ENCODE data around the gene S100A4. TPM values are rescaled to one million over a fixed set of nuclear protein-coding genes. Genes with fewer than 3 reads are reported as not detected.

S100A4 gene
- total RNA-seq, 4 donors from 2014 or later = 89.3 to 229 (median 175) TPM

DNA sequence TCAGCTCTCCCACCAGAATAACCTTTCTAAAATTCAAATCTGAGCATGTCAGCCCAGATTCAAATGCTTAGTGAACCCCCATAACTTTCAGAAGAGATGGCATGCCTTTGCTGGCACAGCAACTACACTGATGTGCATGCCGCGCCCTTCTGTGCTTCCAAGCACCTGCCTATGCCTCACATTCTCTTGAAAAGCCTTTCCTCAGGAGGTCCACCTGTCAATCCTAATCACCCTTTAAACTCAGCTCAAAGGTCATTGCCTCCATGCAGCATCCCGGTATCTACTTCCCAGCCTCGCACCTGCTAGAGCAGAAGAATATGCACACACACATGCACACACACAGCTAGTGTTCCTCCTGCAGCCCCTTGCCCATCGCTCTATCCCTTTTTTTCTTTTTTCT is 25.3 kb upstream of the S100A4 start:
- Histone ChIP-seq H3K27ac (no peak overlapping the region), H3K4me1 (peaks cover 50% of the 10 kb centered on the region), H3K36me3 (no peaks in the 10 kb centered on the region)

DNA sequence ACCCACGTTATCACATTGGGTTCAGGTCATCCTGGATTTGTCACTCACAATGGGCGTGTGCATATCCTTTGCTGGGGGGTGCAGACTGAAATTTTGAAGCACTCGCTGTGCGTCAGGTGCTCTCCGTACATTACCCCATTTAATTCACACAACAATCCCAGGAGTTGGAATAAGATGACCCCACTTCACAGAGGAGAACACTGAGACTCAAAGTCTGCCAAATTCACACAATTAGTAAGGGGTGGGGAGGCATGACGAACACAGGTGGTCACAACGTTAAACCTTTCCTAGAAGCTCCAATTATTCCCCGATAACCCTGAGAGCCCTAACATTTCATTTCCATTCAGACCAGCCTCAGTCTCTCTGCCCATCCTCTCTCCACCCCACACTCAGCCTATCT is 23.9 kb upstream of the S100A4 start:
- WGBS = 84% methylated on average over 8 of the region's 8 CpGs
- no peak overlapping the region for H3K4me3 ChIP-seq
- DNase-seq (ENCODE audit: low spot score in 2 of 2) = no peak
- no peak overlapping the region for H3K27ac ChIP-seq
- H3K9me3 ChIP-seq = no peaks in the 10 kb centered on the region
- H3K36me3 ChIP-seq = no peaks in the 10 kb centered on the region
- no peak for TF ChIP-seq EP300 (IDR thresholded peaks at IDR 0.05)
- H3K4me1 ChIP-seq = peaks cover 61% of the 10 kb centered on the region
- H3K27me3 ChIP-seq = no peaks in the 10 kb centered on the region

More for the DNA sequence above, 25.3 kb upstream of the S100A4 start:
- WGBS = 81% methylated on average over 5 of the region's 5 CpGs
- no peak for DNase-seq (ENCODE audit: low spot score in 2 of 2)
- TF ChIP-seq, protein P1, sequence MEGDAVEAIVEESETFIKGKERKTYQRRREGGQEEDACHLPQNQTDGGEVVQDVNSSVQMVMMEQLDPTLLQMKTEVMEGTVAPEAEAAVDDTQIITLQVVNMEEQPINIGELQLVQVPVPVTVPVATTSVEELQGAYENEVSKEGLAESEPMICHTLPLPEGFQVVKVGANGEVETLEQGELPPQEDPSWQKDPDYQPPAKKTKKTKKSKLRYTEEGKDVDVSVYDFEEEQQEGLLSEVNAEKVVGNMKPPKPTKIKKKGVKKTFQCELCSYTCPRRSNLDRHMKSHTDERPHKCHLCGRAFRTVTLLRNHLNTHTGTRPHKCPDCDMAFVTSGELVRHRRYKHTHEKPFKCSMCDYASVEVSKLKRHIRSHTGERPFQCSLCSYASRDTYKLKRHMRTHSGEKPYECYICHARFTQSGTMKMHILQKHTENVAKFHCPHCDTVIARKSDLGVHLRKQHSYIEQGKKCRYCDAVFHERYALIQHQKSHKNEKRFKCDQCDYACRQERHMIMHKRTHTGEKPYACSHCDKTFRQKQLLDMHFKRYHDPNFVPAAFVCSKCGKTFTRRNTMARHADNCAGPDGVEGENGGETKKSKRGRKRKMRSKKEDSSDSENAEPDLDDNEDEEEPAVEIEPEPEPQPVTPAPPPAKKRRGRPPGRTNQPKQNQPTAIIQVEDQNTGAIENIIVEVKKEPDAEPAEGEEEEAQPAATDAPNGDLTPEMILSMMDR (IDR thresholded peaks at IDR 0.05) = no peak
- TF ChIP-seq EP300 (IDR thresholded peaks at IDR 0.05) = no peak
- TF ChIP-seq POLR2A (IDR thresholded peaks at IDR 0.05) = no peak
- no peak for TF ChIP-seq POLR2AphosphoS5 (IDR thresholded peaks at IDR 0.05)
- Histone ChIP-seq H3K4me3 (no peak overlapping the region), H3K27me3 (no peaks in the 10 kb centered on the region), H3K9me3 (no peaks in the 10 kb centered on the region)

DNA sequence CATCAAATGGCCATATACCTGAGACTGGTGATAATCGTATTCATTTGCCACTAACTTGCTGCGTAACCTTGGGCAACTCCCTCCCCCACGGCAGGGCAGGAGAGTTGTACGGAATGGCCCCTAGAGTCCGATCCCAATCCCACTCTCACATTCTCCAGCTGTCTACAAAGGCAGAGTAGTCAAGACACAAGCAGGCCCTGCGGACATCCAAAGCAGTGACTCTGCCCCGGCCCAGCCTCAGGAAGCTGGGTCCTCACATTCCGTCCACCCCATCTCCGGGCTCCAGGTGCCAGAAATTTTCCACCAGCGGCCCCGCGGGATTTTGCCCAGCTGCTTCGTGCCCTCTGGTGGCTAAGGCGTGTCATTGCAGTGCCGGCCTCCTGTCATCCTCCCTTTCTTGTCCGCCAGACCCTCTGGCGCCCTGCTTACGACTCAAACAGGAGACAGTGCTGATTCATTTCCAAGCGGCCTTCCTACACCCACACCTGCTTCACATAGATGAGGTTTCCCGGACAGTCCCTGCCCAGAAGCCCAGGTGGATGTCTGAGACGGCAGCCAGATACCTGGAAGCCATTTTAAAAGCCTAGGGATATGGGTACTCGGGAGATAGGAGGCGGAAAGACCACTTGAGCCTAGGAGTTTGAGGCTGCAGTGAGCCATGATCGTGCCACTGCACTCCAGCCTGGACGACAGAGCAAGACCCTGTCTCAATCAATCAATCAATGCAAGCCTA is 22.9 kb upstream of the S100A4 start:
- no peaks in the 10 kb centered on the region for H3K27me3 ChIP-seq
- TF ChIP-seq POLR2A (IDR thresholded peaks at IDR 0.05) (peak in 1 of 2 donors; percentile 33), EP300 (IDR thresholded peaks at IDR 0.05) (no peak), POLR2AphosphoS5 (IDR thresholded peaks at IDR 0.05) (peak in 1 of 3 donors; percentile 85)
- TF ChIP-seq, protein P1 (IDR thresholded peaks at IDR 0.05) = peak; percentile 97 to 99
- H3K27ac ChIP-seq = peak overlapping the region; percentile 99
- WGBS = 7% methylated on average over 18 of the region's 25 CpGs
- peak; percentile 96 to 97 for DNase-seq (ENCODE audit: low spot score in 2 of 2)
- H3K4me3 ChIP-seq = peak overlapping the region; percentile 37
- H3K4me1 ChIP-seq = peaks cover 70% of the 10 kb centered on the region
- H3K9me3 ChIP-seq = no peaks in the 10 kb centered on the region
- H3K36me3 ChIP-seq = no peaks in the 10 kb centered on the region

DNA sequence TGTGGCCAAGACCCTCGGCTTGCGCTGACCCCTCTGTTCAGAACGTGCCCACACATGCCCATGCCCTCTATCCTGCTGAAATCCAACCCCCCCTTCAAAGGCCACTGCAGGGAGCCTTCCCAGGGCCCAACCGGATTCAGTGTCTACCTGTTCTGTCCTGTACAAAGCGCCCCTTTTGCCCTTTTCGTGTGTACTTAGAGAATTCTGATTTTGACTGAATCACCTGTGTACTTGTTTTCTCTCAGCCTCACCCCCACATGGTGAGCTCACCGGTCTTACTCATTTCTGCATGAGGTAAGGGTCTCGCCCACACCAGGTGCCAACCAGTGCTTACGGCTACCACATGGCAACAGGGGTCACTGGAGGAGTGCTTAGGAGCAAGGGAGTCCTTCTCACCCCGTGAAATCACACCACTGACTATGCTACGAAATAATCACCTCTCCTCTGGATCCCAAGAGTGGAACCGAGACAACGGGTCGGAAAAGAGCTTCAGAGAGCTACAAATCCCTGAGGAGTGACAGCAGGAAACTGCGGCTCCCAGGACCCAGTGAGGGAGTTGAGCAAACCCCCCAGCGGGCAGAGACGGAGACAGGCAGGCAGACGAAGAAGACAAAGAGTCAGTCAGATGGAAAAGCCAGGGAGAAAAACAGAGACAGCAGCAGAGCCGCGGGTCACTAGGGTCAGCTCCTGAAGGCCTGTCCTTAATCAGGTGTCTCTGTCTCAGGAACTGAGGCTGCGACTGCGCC is 22.2 kb upstream of the S100A4 start:
- DNase-seq (ENCODE audit: low spot score in 2 of 2) = no peak
- H3K4me1 ChIP-seq = peaks cover 65% of the 10 kb centered on the region
- WGBS = 43% methylated on average over 20 of the region's 22 CpGs
- TF ChIP-seq POLR2A (IDR thresholded peaks at IDR 0.05) (no peak), EP300 (IDR thresholded peaks at IDR 0.05) (no peak), POLR2AphosphoS5 (IDR thresholded peaks at IDR 0.05) (peak in 1 of 3 donors; percentile 32)
- TF ChIP-seq, protein P1 (IDR thresholded peaks at IDR 0.05) = no peak
- peak overlapping the region; percentile 99 for H3K27ac ChIP-seq
- H3K4me3 ChIP-seq = peak overlapping the region; percentile 37
- no peaks in the 10 kb centered on the region for H3K27me3 ChIP-seq
- H3K36me3 ChIP-seq = no peaks in the 10 kb centered on the region
- H3K9me3 ChIP-seq = no peaks in the 10 kb centered on the region

DNA sequence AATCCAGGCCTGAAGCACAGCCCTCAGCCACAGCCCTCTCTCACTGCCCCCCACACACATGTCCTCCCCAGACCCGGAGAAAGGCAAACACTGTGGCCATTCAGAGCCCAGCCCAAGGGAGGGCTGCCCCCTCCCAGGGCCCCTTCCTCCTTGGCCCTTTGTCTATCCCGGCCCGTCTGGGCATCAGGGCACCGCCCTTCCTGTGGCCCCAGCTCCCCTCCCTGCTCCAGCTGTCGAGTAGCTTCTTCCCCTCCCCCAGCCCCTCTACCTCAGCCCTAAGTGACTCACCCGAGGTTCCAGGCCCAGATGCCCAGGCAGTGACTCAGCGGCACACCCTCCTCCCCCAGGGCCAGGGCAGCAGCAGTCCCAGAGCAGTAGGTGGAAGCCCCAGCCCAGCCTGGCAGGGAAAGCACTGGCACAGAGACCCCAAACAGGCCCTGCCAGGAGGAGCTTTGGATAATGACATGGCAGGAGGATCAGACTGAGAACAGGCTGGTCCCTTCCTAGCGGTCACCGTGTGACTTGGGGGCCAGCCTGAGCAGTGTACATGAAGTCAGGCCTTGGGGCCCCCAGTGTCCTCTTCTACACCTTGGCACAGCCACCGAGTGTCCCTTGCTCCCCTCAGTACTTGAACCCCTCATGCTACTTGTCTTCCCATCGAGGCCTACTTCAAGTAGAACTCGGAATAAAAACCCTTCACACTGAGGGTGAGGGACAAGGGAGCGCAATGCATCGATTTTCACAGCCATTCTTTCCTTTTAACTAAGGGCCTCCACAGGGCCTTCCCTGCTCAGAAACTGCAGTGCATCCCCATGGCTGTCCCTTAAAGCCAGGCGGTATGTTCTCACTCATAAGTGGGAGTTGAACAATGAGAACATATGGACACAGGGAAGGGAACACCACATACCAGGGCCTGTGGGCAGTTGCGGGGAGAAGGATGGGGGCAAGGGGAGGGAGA is 21.1 kb upstream of the S100A4 start:
- 53% methylated on average over 9 of the region's 16 CpGs for WGBS
- Histone ChIP-seq H3K36me3 (no peaks in the 10 kb centered on the region), H3K9me3 (no peaks in the 10 kb centered on the region), H3K27me3 (no peaks in the 10 kb centered on the region), H3K27ac (peak overlapping the region; percentile 99), H3K4me1 (peaks cover 59% of the 10 kb centered on the region), H3K4me3 (peak overlapping the region; percentile 29)
- TF ChIP-seq, protein P1 (IDR thresholded peaks at IDR 0.05) = no peak
- peak; percentile 30 for TF ChIP-seq EP300 (IDR thresholded peaks at IDR 0.05)
- TF ChIP-seq POLR2AphosphoS5 (IDR thresholded peaks at IDR 0.05) = peak in 2 of 3 donors; percentile 71 to 92
- no peak for TF ChIP-seq POLR2A (IDR thresholded peaks at IDR 0.05)
- DNase-seq (ENCODE audit: low spot score in 2 of 2) = peak; percentile 98 to 99

All from suprapubic skin (tissue), 4 donors.